Activated CD4-positive, CD25-positive, alpha-beta regulatory T cell treated with anti-CD3 and anti-CD28 coated beads, Interleukin-2, amount 50 U/mL, for 72 hours (primary cell): Measurements from ENCODE around the gene PRIMA1.

Experiments used
- DNase-seq: peaks from one replicate; pipeline ENCODE4 v3.0.0; 2021

Gene PRIMA1

GRCh38 chr14:93708311-93708734, 80.0 kb downstream of the PRIMA1 start:
- no peak for DNase-seq

- DNase-seq: no peak
These were observed 80.8 kb downstream of the PRIMA1 start for GRCh38 chr14:93707475-93707874.

GRCh38 chr14:93706360-93706955, 81.8 kb downstream of the PRIMA1 start:
- DNase-seq: no peak

- DNase-seq: no peak
These were observed 82.7 kb downstream of the PRIMA1 start for GRCh38 chr14:93705513-93706156.

GRCh38 chr14:93703941-93704340, 84.3 kb downstream of the PRIMA1 start:
- no peak for DNase-seq

- DNase-seq: no peak
These were observed 85.3 kb downstream of the PRIMA1 start for GRCh38 chr14:93702946-93703345.

- no peak for DNase-seq
These were observed 86.7 kb downstream of the PRIMA1 start for GRCh38 chr14:93701562-93701961.

GRCh38 chr14:93700928-93701327, 87.4 kb downstream of the PRIMA1 start:
- no peak for DNase-seq

GRCh38 chr14:93693914-93694313, 94.4 kb downstream of the PRIMA1 start:
- DNase-seq: no peak

- DNase-seq: no peak
These were observed 97.1 kb downstream of the PRIMA1 start for GRCh38 chr14:93691042-93691780.

GRCh38 chr14:93690146-93690545, 98.1 kb downstream of the PRIMA1 start:
- DNase-seq: no peak

GRCh38 chr14:93688820-93689219, 99.5 kb downstream of the PRIMA1 start:
- no peak for DNase-seq

GRCh38 chr14:93688239-93688666, 100.0 kb downstream of the PRIMA1 start:
- no peak for DNase-seq

- no peak for DNase-seq
These were observed 102.0 kb downstream of the PRIMA1 start for GRCh38 chr14:93686268-93686667.

GRCh38 chr14:93685121-93685895, 103.0 kb downstream of the PRIMA1 start:
- no peak for DNase-seq

- no peak for DNase-seq
These were observed 105.1 kb downstream of the PRIMA1 start for GRCh38 chr14:93683226-93683625.

- no peak for DNase-seq
These were observed 105.8 kb downstream of the PRIMA1 start for GRCh38 chr14:93682459-93682858.

GRCh38 chr14:93676416-93676958, 111.8 kb downstream of the PRIMA1 start:
- no peak for DNase-seq

GRCh38 chr14:93675651-93676050, 112.6 kb downstream of the PRIMA1 start:
- no peak for DNase-seq

- DNase-seq: no peak
These were observed 113.9 kb downstream of the PRIMA1 start for GRCh38 chr14:93674343-93674742.

- DNase-seq: no peak
These were observed 118.7 kb downstream of the PRIMA1 start for GRCh38 chr14:93669632-93670031.
